Astrocyte of the spinal cord (primary cell): Measurements from ENCODE around the gene TTC9C.

Source experiments
- DNase-seq: peaks from one replicate; pipeline ENCODE4 v3.0.0; 2011; ENCODE audit warnings: low read depth, low spot score
- H3K4me3 ChIP-seq: 2 replicates; pipeline ENCODE4 v1.5.1; 2011; ENCODE audit warnings: low read depth, mild to moderate bottlenecking, low read length, moderate library complexity
- in situ Hi-C: cut with HindIII; loops from 2 replicates; pipeline ENCODE4 v1.10.0; 2017; ENCODE audit warnings: low sequenced_read_pairs
- TF ChIP-seq, protein P1 (sequence below): IDR thresholded peaks from 2 replicates; pipeline ENCODE4 v1.5.1; 2012; ENCODE audit warnings: low read depth, mild to moderate bottlenecking, low read length, inconsistent platforms

The TTC9C gene

DNA sequence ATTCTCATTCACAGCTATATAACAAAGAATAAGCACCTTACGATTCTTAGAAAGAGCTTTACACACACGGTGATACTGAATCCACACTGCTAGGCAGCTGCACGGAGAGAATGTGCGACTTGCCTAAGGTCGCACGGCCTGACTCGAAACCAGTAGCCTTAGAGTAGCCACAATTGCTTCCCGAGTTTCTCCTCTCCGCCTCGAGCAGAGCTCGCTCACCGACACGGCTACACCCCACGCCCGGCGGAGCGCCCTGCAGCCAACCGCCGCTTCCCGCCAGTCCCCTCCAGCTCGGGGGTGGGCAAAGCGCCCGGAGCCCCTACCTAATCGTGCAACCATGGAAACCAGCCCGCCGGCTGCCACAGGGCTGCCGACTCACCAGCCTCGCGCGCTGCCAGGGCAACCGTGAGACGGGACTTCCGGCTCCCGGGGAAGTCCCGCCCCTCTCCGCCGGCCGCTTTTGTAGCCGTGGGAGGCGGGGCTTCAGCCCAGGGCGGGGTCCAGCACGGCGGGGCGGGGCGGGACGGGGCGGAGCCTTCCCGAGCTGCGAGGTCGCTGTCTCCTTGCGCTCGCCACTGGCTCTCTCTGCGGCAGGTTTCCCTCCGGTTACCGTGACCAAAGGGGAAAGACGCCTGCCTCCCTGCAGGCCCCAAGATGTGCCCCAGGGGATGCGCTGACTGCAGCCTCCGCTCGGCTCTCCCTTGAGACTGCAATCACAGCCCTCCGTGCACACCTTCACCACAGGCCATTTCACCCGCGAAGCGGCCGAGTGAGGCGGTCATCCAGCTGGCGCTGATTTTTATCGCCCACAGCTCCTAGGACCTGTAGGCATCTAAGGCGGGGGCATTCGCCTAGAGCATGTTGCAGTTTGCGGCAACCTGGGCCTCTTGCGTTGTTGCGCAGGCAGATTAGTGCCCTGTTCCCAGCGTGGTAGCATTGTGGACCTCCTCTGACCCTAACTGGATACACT lies 22.1 kb upstream of the TTC9C start:
- H3K4me3 ChIP-seq: peak overlapping the region; percentile 71
- in situ Hi-C loops: no loop called here
- DNase-seq: peak; percentile 97
- TF ChIP-seq, protein P1, sequence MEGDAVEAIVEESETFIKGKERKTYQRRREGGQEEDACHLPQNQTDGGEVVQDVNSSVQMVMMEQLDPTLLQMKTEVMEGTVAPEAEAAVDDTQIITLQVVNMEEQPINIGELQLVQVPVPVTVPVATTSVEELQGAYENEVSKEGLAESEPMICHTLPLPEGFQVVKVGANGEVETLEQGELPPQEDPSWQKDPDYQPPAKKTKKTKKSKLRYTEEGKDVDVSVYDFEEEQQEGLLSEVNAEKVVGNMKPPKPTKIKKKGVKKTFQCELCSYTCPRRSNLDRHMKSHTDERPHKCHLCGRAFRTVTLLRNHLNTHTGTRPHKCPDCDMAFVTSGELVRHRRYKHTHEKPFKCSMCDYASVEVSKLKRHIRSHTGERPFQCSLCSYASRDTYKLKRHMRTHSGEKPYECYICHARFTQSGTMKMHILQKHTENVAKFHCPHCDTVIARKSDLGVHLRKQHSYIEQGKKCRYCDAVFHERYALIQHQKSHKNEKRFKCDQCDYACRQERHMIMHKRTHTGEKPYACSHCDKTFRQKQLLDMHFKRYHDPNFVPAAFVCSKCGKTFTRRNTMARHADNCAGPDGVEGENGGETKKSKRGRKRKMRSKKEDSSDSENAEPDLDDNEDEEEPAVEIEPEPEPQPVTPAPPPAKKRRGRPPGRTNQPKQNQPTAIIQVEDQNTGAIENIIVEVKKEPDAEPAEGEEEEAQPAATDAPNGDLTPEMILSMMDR: no peak

DNA sequence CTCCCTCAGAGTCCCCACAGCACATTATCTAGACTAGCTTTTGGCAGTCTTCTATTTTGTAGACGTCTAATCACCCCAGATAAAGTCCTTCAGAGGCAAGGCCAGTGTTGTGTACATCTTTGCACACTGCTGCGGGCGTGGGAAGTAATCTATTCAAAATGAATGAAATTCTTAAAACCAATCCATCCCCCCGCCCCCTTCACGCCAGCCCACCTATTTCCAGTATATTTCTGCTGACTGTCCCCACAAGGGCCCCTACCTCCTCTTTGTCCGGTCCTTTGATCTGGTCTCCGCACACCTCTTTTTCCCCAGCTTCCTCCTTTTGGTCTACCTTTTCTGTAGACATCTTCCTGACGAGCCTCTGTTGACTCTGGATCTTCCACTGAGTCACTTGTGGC lies 21.4 kb upstream of the TTC9C start:
- no peak for DNase-seq
- H3K4me3 ChIP-seq: no peak overlapping the region
- TF ChIP-seq, protein P1: no peak
- in situ Hi-C loops: no loop called here

DNA sequence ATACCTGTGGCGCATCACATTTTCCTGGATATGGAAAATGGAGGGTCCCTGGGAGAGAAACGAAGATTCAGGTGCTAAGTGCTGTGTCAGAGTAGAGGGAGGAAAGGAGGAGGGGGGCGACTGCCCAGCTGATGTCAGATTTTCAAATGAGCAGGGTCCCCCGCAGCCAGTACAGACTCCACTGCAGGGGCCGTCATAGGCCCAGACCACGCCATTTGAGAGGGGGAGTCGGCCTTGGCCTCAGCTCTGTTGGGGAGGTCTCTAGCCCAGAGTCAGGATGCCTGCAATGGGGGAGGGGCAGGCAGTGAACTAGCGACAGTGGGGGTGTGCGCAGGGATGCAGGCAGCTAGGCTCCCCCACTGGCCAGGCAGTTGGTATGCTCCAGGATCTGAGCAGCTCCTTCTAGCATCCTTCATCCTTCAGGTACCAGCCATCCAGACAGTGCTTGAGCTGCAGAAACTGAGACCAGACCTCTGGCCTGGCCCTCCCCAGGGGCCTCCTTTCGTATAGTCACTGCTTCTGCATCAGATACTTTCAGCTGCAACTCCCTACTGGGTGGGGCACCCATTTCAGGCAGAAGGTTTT lies 20.9 kb upstream of the TTC9C start, which contains the start of the genes BSCL2 and GNG3:
Gene BSCL2 (minus strand): TSS at position 148 of the 585 bp plus-strand sequence. CDS start 229 bp downstream, outside the sequence.
Gene GNG3 (plus strand): TSS at position 400 of the 585 bp plus-strand sequence. CDS start 620 bp downstream, outside the sequence.
- in situ Hi-C loops: no loop called here
- DNase-seq: no peak
- TF ChIP-seq, protein P1: no peak
- H3K4me3 ChIP-seq: peak within 1 kb of the TSS; percentile 36

DNA sequence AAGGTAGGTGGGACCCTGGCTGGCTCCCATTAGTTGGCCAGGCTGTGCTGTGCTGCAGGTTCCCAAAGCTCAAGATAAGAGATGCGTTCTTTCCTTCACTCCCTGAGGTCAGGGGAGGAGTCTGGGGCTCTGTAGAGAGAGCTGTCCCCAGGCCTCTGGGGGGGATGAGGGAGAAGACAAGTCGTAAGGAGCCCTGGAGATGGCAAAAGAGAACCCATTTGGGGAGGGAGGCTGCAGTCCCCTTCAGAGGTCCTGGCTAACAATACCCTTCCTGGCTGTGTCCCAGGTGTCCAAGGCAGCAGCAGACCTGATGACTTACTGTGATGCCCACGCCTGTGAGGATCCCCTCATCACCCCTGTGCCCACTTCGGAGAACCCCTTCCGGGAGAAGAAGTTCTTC lies 19.9 kb upstream of the TTC9C start:
- TF ChIP-seq, protein P1: no peak
- no peak overlapping the region for H3K4me3 ChIP-seq
- no peak for DNase-seq
- in situ Hi-C loops: no loop called here

DNA sequence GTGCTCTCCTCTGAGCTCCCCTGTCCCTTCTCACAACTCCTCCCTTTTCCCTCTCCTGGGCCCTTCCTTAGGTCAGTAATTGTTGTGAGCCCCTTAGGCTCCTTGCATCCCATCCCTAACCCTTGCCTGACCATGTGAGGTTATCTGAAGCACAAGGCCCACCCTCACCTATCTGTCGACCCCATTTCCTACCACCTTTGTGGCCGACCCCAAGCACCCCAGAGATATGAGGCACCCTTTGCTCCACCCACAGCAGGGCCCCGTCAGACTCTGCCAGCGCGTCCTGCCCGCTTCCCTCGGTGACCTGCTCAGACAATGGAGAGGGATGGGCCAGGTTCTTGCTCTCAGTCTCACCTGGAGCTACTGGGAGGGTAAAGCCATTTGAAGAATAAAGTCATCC lies 19.5 kb upstream of the TTC9C start:
- DNase-seq: no peak
- TF ChIP-seq, protein P1: no peak
- in situ Hi-C loops: no loop called here
- peak overlapping the region; percentile 54 for H3K4me3 ChIP-seq

DNA sequence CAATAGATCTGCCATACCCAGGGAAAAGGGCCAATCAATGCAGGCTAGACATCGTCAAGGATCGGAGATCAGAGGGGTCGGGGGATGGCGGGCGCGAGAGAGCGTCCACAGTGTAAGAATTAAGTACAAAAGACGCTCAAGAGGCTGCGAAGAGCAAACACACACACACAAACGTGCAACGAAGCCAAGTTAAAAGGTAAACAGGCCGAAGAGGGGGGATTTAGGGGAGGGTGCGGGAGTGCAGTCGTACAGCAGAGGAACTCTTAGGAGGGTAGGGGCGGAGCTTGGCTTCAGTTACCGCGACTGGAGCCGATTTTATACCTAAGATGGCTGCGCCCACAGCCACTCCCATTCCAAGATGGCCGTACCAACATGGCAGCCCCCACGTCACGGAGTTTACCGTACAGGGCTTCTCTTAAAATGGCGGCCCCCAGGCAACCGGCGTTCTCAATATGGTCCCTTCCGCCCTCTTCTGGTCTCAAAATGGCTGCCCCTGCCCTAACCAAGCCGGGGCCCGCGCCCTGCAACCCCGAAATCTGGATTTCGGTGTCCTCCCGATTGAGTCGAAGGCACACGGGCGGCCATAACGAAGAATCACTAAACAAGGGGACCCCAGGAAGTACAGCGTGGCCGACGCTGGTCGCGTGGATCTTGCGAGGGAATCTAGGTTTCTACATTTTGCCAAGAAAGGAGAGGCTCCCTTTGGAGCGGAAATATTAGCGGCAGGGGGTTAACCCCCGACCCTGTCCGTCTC lies 18.9 kb upstream of the TTC9C start:
- TF ChIP-seq, protein P1: no peak
- peak overlapping the region; percentile 54 for H3K4me3 ChIP-seq
- DNase-seq: peak; percentile 98
- in situ Hi-C loops: no loop called here
